SK-N-SH (cell line): Measurements from ENCODE around the gene AUTS2.

ENCODE experiments used
- RAD21 ChIP-seq: IDR thresholded peaks from 2 replicates; pipeline ENCODE4 v1.6.1; 2012; ENCODE audit warnings: mild to moderate bottlenecking, low read length
- ZBTB33 ChIP-seq: IDR thresholded peaks from 2 replicates; pipeline ENCODE4 v1.4.0; 2012; ENCODE audit warnings: low read depth, borderline replicate concordance
- TF ChIP-seq, protein P1 (sequence below): fragments of 200-600 bp; sonication (generic); IDR thresholded peaks from 2 replicates; pipeline ENCODE4 v1.6.1; 2017; ENCODE audit warnings: antibody characterized with exemption, mild to moderate bottlenecking, moderate library complexity

GRCh38 chr7:70271617-70272081, 673.4 kb downstream of the AUTS2 start:
- TF ChIP-seq, protein P1, sequence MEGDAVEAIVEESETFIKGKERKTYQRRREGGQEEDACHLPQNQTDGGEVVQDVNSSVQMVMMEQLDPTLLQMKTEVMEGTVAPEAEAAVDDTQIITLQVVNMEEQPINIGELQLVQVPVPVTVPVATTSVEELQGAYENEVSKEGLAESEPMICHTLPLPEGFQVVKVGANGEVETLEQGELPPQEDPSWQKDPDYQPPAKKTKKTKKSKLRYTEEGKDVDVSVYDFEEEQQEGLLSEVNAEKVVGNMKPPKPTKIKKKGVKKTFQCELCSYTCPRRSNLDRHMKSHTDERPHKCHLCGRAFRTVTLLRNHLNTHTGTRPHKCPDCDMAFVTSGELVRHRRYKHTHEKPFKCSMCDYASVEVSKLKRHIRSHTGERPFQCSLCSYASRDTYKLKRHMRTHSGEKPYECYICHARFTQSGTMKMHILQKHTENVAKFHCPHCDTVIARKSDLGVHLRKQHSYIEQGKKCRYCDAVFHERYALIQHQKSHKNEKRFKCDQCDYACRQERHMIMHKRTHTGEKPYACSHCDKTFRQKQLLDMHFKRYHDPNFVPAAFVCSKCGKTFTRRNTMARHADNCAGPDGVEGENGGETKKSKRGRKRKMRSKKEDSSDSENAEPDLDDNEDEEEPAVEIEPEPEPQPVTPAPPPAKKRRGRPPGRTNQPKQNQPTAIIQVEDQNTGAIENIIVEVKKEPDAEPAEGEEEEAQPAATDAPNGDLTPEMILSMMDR: no peak
- TF ChIP-seq RAD21 (peak; percentile 30; the same call in 1 of the 2 replicates), ZBTB33 (no peak)
